Naive B cell (primary cell): ENCODE measurements around the gene SRP54. TPM values are rescaled to one million over a fixed set of nuclear protein-coding genes. Genes with fewer than 3 reads are reported as not detected.

Source experiments
- ATAC-seq, 2 donors: fragments of 150-1000 bp; cut with Tn5 transposase; 2 replicates each; pipeline ENCODE4 v1.10.0; 2021; ENCODE audit warnings: low read depth in 2 of 2, mild to moderate bottlenecking in 2 of 2, moderate library complexity in 2 of 2
- DNase-seq: peaks from one replicate; pipeline ENCODE4 v3.0.0; 2022
- H3K27ac Mint-ChIP-seq, 6 donors: one replicate each; pipeline ENCODE4 v1.8.0; 2020 to 2022; ENCODE audit warnings: mild to moderate bottlenecking in 6 of 6, mixed read lengths in 6 of 6, moderate library complexity in 5 of 6, inconsistent platforms in 2 of 6
- H3K27me3 Mint-ChIP-seq, 3 donors: one replicate each; pipeline ENCODE4 v1.8.0; 2021 to 2022; ENCODE audit warnings: mixed read lengths in 3 of 3, mild to moderate bottlenecking in 1 of 3
- H3K36me3 Mint-ChIP-seq, 2 donors: one replicate each; pipeline ENCODE4 v1.8.0; 2020 to 2022; ENCODE audit warnings: mixed read lengths in 2 of 2, inconsistent platforms in 1 of 2, mild to moderate bottlenecking in 1 of 2
- H3K4me1 Mint-ChIP-seq, 3 donors: one replicate each; pipeline ENCODE4 v1.8.0; 2020 to 2022; ENCODE audit warnings: mixed read lengths in 3 of 3, inconsistent platforms in 1 of 3, mild to moderate bottlenecking in 1 of 3, moderate library complexity in 1 of 3
- H3K4me3 Mint-ChIP-seq, 8 donors: one replicate each; pipeline ENCODE4 v1.8.0; 2020 to 2022; ENCODE audit warnings: mild to moderate bottlenecking in 8 of 8, mixed read lengths in 8 of 8, moderate library complexity in 8 of 8, inconsistent platforms in 2 of 8
- H3K9me3 Mint-ChIP-seq, 7 donors: one replicate each; pipeline ENCODE4 v1.8.0; 2020 to 2022; ENCODE audit warnings: mixed read lengths in 7 of 7, mild to moderate bottlenecking in 5 of 7, inconsistent platforms in 2 of 7, moderate library complexity in 1 of 7
- polyA plus RNA-seq, 6 donors: library from polyadenylated mRNA; unstranded; fragments of 300-500 nt; fragmentation: Illumina TruSeq; gene quantifications; one replicate each; pipeline ENCODE4 v1.2.3, GENCODE V29; 2021; ENCODE audit warnings: low read depth in 6 of 6

Gene SRP54
- polyA plus RNA-seq, 6 donors from 2014 or later, result 16.8 to 41.2 (median 29.3) TPM

DNA sequence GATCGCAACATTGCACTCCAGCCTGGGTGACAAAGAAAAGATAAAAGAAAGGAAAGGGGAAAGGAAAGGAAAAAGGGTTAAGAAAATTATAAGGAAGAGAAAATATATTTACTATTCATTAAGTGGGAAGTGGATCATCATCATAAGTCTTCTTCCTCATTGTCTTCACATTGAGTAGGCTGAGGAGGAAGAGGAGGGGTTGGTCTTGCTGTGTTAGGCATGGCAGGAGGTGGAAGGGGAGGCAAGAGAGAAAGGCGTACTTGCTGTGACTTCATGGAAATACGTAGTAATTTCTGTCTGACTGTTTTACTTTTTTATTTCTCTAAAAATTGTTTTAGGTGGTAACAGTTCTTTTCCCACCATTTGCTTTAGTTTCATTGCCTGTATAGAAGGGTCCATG lies 89.4 kb downstream of the SRP54 start:
- Mint-ChIP-seq H3K4me3 (no peak overlapping the region), H3K4me1 (no peaks in the 10 kb centered on the region), H3K36me3 (peaks cover 15 to 24% of the 10 kb centered on the region in 2 donors), H3K9me3 (peaks cover 0 to under 1% (median 0%) of the 10 kb centered on the region in 7 donors), H3K27ac (peak overlapping the region in 1 of 6 donors; percentile 63), H3K27me3 (no peaks in the 10 kb centered on the region)
- DNase-seq (no peak), ATAC-seq (no peak)

DNA sequence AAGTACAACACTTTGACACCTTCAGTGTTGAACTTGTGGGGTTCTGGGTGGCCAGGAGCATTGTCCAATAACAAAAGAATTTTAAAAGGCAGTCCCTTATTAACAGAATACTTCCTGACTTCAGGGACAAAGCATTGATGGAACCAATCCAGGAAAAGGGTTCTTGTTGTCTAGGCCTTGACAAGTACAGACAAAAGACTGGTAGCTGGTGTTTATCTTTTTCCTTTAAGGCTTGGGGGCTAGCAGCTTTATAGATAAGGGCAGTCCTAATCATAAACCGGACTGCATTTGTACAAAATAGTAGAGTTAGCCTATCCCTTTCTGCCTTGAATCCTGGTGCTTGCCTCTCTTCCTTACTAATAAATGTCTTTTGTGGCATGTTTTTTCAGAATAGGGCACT lies 90.7 kb downstream of the SRP54 start:
- no peaks in the 10 kb centered on the region for H3K27me3 Mint-ChIP-seq
- H3K27ac Mint-ChIP-seq, result peak overlapping the region in 1 of 6 donors; percentile 30
- peaks cover 5 to 18% of the 10 kb centered on the region in 2 donors for H3K36me3 Mint-ChIP-seq
- no peak for DNase-seq
- H3K9me3 Mint-ChIP-seq, result no peaks in the 10 kb centered on the region
- no peaks in the 10 kb centered on the region for H3K4me1 Mint-ChIP-seq
- ATAC-seq, result no peak
- H3K4me3 Mint-ChIP-seq, result no peak overlapping the region

DNA sequence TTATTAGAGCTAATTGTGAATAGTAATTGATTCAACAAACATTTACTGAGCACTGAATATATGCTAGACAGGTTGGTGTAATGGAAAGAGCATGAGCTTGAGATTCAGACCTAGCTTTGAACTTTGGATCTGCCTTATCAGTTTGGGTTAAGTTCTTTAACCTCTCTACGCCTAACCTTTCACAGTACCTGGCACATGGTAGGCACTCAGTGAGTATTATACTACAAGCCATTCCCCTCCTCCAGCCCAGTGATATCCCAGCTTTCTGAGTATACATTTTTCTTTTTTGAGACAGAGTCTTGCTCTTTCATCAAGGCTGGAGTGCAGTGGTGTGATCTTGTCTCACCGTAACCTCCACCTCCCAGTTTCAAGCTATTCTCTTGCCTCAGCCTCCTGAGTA lies 95.3 kb downstream of the SRP54 start:
- Mint-ChIP-seq H3K9me3 (no peaks in the 10 kb centered on the region), H3K27ac (peak overlapping the region in 1 of 6 donors; percentile 76), H3K4me1 (no peaks in the 10 kb centered on the region), H3K27me3 (no peaks in the 10 kb centered on the region), H3K4me3 (no peak overlapping the region), H3K36me3 (peaks cover 0 to 13% of the 10 kb centered on the region in 2 donors)
- DNase-seq, result no peak
- ATAC-seq, result no peak

Other genes with a start within 250 kb of the SRP54 start
- 10 to 100 TPM in 5 of 6 donors, 1 to 10 TPM in 1; 6.0 to 23.8 (median 12.4) TPM for gene BAZ1A, start 107.6 kb upstream of the SRP54 start, polyA plus RNA-seq
- gene FAM177A1, start 63.3 kb downstream of the SRP54 start, polyA plus RNA-seq, result 10 to 100 TPM; 31.8 to 51.2 (median 35.3) TPM
- 10 to 100 TPM; 50.6 to 78.1 (median 66.2) TPM for gene PPP2R3C, start 139.0 kb downstream of the SRP54 start, polyA plus RNA-seq
- 10 to 100 TPM; 23.9 to 43.6 (median 28.8) TPM for gene PRORP, start 139.6 kb downstream of the SRP54 start, polyA plus RNA-seq